ENCODE data around the gene SPESP1.

SPESP1 gene

DNA sequence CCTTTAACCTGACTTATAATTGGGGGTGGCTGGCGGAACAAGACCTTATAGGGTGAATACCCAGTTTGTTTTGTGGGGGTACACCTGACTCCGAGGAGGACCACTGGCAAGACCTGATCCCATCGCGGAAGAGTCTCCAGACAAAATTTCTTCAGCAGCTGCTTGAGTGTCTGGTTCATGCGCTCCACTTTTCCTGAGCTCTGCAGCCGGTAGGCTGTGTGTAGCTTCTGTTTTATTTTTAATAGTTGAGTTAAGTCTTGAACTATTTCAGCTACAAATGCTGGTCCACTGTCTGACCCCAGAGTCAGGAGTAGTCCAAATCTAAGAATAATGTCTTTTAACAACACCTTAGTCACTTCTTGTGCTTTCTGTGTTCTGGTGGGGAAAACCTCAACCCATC lies 63.0 kb downstream of the SPESP1 start:
- DNase-seq: no peak

DNA sequence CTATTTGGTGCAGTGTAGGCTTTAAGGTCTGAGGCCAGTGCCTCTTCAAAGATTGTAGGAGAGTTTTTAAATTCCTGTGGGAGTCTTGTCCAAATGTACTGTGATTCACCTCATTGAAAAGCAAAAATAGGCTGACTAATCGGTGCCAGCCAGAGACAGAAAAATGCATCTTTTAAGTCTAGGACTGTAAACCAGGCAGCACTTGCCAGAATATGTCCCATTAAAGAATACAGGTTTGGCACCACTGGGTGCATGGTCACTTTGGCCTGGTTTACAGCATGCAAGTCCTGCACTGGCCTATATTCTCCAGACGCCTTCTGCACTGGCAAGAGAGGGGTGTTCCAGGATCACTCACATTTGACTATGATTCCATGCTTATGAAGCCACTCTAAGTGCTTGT lies 63.8 kb downstream of the SPESP1 start:
- no peak for DNase-seq

DNA sequence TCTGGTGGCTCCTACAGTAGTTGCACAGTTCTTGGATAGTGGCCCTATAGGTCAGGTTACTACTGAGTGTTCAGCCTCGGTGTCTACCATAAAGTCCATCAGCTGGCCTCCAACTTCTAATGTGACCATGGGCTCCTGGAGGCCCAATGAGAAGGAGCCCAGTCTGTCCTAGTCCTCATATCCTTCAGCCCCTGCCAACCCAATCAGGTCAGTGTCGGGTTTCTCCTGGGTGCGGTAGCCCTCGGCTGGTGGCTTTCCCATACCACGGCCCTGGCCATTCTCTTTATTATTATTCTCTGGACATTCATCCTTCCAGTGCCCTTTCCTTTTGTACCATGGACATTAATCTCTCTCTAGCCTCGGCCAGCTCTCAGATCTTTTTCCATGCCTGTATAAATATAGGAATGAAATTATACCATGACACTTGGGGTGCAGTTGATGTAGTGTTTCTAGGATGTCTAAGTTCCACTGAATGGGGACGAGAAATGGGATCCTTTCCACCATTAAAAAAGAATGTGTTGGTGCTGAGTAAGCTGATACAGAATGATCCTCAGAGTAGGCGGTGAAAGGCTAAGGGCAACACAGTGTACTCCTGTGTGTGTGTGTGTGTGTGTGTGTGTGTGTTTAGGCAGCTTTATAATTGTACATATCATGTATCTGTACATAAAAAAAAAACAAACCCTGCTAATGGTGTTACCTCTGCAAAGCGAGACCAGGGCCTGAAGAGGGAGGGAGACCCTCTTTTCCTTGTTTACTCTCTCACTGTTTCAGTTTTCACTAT lies 64.8 kb downstream of the SPESP1 start:
- DNase-seq: no peak

All from NCI-H524 treated with DMSO at 0.1 percent for 48 hours (cell line).